SU-DHL-6 (cell line): ENCODE data around the gene ARX.

ENCODE experiments used
- H2AFZ ChIP-seq: fragments of 200-600 bp; sonication (generic); 2 replicates; pipeline ENCODE4 v1.6.1; 2014; ENCODE audit warnings: low read depth, mild to moderate bottlenecking, moderate library complexity, mixed read lengths, antibody characterized with exemption, low read length; ENCODE audit not compliant: severe bottlenecking
- H3F3A ChIP-seq: fragments of 200-600 bp; shearing (Covaris generic); 2 replicates; pipeline ENCODE4 v1.6.0; 2016; ENCODE audit warnings: antibody characterized with exemption, mild to moderate bottlenecking; ENCODE audit not compliant: insufficient read depth
- H3K27ac ChIP-seq: fragments of 200-600 bp; sonication (generic); 2 replicates; pipeline ENCODE4 v1.5.1; 2016; ENCODE audit warnings: low read depth, mild to moderate bottlenecking, low read length, moderate library complexity, mixed read lengths
- H3K27me3 ChIP-seq: fragments of 200-600 bp; sonication (generic), shearing (Covaris generic); 2 replicates; pipeline ENCODE4 v1.6.0; 2014; ENCODE audit warnings: mild to moderate bottlenecking, low read length
- H3K36me3 ChIP-seq: fragments of 200-600 bp; sonication (generic); 2 replicates; pipeline ENCODE4 v1.6.1; 2014; ENCODE audit warnings: mild to moderate bottlenecking, low read length, mixed read lengths
- H3K4me2 ChIP-seq: fragments of 300-600, 200-600 bp; shearing (Covaris generic), sonication (generic); 2 replicates; pipeline ENCODE4 v1.6.0; 2014; ENCODE audit warnings: low read length, low read depth, mild to moderate bottlenecking; ENCODE audit not compliant: poor library complexity, severe bottlenecking
- H3K4me3 ChIP-seq: fragments of 200-600 bp; sonication (generic); 2 replicates; pipeline ENCODE4 v1.5.1; 2014; ENCODE audit warnings: antibody characterized with exemption, low read length, mild to moderate bottlenecking, mixed read lengths; ENCODE audit not compliant: insufficient read depth, poor library complexity, severe bottlenecking
- H3K79me2 ChIP-seq: fragments of 200-600 bp; sonication (generic); 2 replicates; pipeline ENCODE4 v1.6.1; 2014; ENCODE audit warnings: mild to moderate bottlenecking, low read length, moderate library complexity; ENCODE audit not compliant: insufficient read depth
- H3K9ac ChIP-seq: fragments of 200-600 bp; sonication (generic); 2 replicates; pipeline ENCODE4 v1.7.0; 2014; ENCODE audit warnings: mild to moderate bottlenecking, low read length
- H3K9me2 ChIP-seq: fragments of 200-600 bp; sonication (generic); replicated peaks from 2 replicates; pipeline ENCODE4 v1.6.1; 2014; ENCODE audit warnings: low read length; ENCODE audit not compliant: insufficient read depth
- H3K9me3 ChIP-seq: fragments of 200-600 bp; sonication (generic); 2 replicates; pipeline ENCODE4 v1.6.1; 2014; ENCODE audit warnings: low read length, mixed read lengths; ENCODE audit not compliant: insufficient read depth
- H4K20me1 ChIP-seq: fragments of 200-600 bp; sonication (generic); 2 replicates; pipeline ENCODE4 v1.6.1; 2014; ENCODE audit warnings: low read depth, mild to moderate bottlenecking, antibody characterized with exemption, low read length, moderate library complexity, mixed read lengths
- CTCF ChIP-seq: fragments of 200-600 bp; sonication (generic); IDR thresholded peaks from one replicate; pipeline ENCODE4 v1.5.1; 2017; ENCODE audit warnings: antibody characterized with exemption, mild to moderate bottlenecking, low read length, moderate library complexity; ENCODE audit not compliant: insufficient read depth, poor library complexity, severe bottlenecking
- EZH2phosphoT487 ChIP-seq: fragments of 200-600 bp; sonication (generic), shearing (Covaris generic); conservative IDR thresholded peaks from 2 replicates; pipeline ENCODE4 v1.6.1; 2018; ENCODE audit warnings: mild to moderate bottlenecking, antibody characterized with exemption, low read length, moderate library complexity, mixed read lengths

The ARX gene

GRCh38 chrX:25022499-25023325 is 6.9 kb upstream of the ARX start:
- Histone ChIP-seq H3K27me3 (no peaks in the 10 kb centered on the region), H3F3A (no peaks in the 10 kb centered on the region), H3K4me3 (no peak overlapping the region), H3K36me3 (no peaks in the 10 kb centered on the region), H3K79me2 (no peaks in the 10 kb centered on the region), H3K9ac (no peak overlapping the region), H3K9me3 (no peaks in the 10 kb centered on the region), H3K27ac (no peak overlapping the region), H3K4me2 (no peak overlapping the region), H3K9me2 (no peaks in the 10 kb centered on the region), H2AFZ (no peak overlapping the region), H4K20me1 (no peaks in the 10 kb centered on the region)
- TF ChIP-seq CTCF (no peak), EZH2phosphoT487 (no peak)

GRCh38 chrX:25020905-25021449 is 5.2 kb upstream of the ARX start:
- no peaks in the 10 kb centered on the region for H3K27me3 ChIP-seq
- TF ChIP-seq CTCF (peak; percentile 74), EZH2phosphoT487 (no peak)
- no peaks in the 10 kb centered on the region for H4K20me1 ChIP-seq
- peak overlapping the region; percentile 26 for H3K4me3 ChIP-seq
- no peak overlapping the region for H2AFZ ChIP-seq
- H3K9ac ChIP-seq = no peak overlapping the region
- H3K79me2 ChIP-seq = no peaks in the 10 kb centered on the region
- H3K36me3 ChIP-seq = no peaks in the 10 kb centered on the region
- H3K27ac ChIP-seq = no peak overlapping the region
- peak overlapping the region; percentile 56 for H3K4me2 ChIP-seq
- no peaks in the 10 kb centered on the region for H3K9me3 ChIP-seq
- no peaks in the 10 kb centered on the region for H3K9me2 ChIP-seq
- no peaks in the 10 kb centered on the region for H3F3A ChIP-seq

- peak overlapping the region; percentile 56 for H3K4me2 ChIP-seq
- H3K4me3 ChIP-seq = peak overlapping the region; percentile 26
- H2AFZ ChIP-seq = no peak overlapping the region
- H3K27ac ChIP-seq = no peak overlapping the region
- no peaks in the 10 kb centered on the region for H3K9me2 ChIP-seq
- H3K9me3 ChIP-seq = no peaks in the 10 kb centered on the region
- H3K36me3 ChIP-seq = no peaks in the 10 kb centered on the region
- no peak for TF ChIP-seq EZH2phosphoT487
- no peaks in the 10 kb centered on the region for H4K20me1 ChIP-seq
- H3K27me3 ChIP-seq = no peaks in the 10 kb centered on the region
- H3K9ac ChIP-seq = no peak overlapping the region
- no peaks in the 10 kb centered on the region for H3K79me2 ChIP-seq
- no peaks in the 10 kb centered on the region for H3F3A ChIP-seq
Observed at GRCh38 chrX:25020391-25020904, 4.7 kb upstream of the ARX start.
